NCI-H1694 (cell line): ENCODE data around the gene CSK.

Experiments used
- DNase-seq: peaks from one replicate; lab custom pipeline; 2025; lab: John Stamatoyannopoulos, UW

Gene CSK

GRCh38 chr15:74801311-74801997, 19.6 kb downstream of the CSK start:
- DNase-seq: no peak

- DNase-seq: no peak
These were observed 20.4 kb downstream of the CSK start for GRCh38 chr15:74802290-74802689.

GRCh38 chr15:74802862-74803447, 21.1 kb downstream of the CSK start:
- no peak for DNase-seq

GRCh38 chr15:74804935-74805334, 23.1 kb downstream of the CSK start:
- DNase-seq: no peak

- no peak for DNase-seq
These were observed 25.4 kb downstream of the CSK start for GRCh38 chr15:74807282-74807681.

GRCh38 chr15:74808078-74808839, 26.4 kb downstream of the CSK start:
- DNase-seq: no peak

- no peak for DNase-seq
These were observed 27.0 kb downstream of the CSK start for GRCh38 chr15:74808840-74809229.

GRCh38 chr15:74809242-74809641, 27.4 kb downstream of the CSK start:
- no peak for DNase-seq

GRCh38 chr15:74809956-74810355, 28.1 kb downstream of the CSK start:
- DNase-seq: no peak

GRCh38 chr15:74812533-74812932, 30.7 kb downstream of the CSK start, which contains the start of gene LMAN1L:
TSS of gene LMAN1L (plus strand) at chr15:74812835. CDS start at chr15:74812855, 20 bp downstream.
- DNase-seq: no peak

GRCh38 chr15:74815121-74815934, 33.4 kb downstream of the CSK start:
- peak; percentile 55 for DNase-seq

GRCh38 chr15:74815961-74816360, 34.1 kb downstream of the CSK start:
- no peak for DNase-seq

GRCh38 chr15:74816624-74817369, 34.9 kb downstream of the CSK start:
- no peak for DNase-seq

GRCh38 chr15:74817370-74817737, 35.5 kb downstream of the CSK start:
- DNase-seq: no peak

- DNase-seq: no peak
These were observed 38.2 kb downstream of the CSK start for GRCh38 chr15:74820056-74820455.

- DNase-seq: peak; percentile 58
These were observed 39.4 kb downstream of the CSK start for GRCh38 chr15:74821091-74821789.

- DNase-seq: no peak
These were observed 39.9 kb downstream of the CSK start for GRCh38 chr15:74821790-74822158.

GRCh38 chr15:74822233-74822632, 40.4 kb downstream of the CSK start:
- no peak for DNase-seq

- DNase-seq: no peak
These were observed 41.4 kb downstream of the CSK start for GRCh38 chr15:74823324-74823723.

- DNase-seq: no peak
These were observed 43.1 kb downstream of the CSK start for GRCh38 chr15:74824976-74825375.

- no peak for DNase-seq
These were observed 44.0 kb downstream of the CSK start for GRCh38 chr15:74825866-74826265.
